SU-DHL-6 (cell line): ENCODE measurements around the gene SELENOV.

Experiments
- H2AFZ ChIP-seq: fragments of 200-600 bp; sonication (generic); 2 replicates; pipeline ENCODE4 v1.6.1; 2014; ENCODE audit warnings: low read depth, mild to moderate bottlenecking, moderate library complexity, mixed read lengths, antibody characterized with exemption, low read length; ENCODE audit not compliant: severe bottlenecking
- H3F3A ChIP-seq: fragments of 200-600 bp; shearing (Covaris generic); 2 replicates; pipeline ENCODE4 v1.6.0; 2016; ENCODE audit warnings: antibody characterized with exemption, mild to moderate bottlenecking; ENCODE audit not compliant: insufficient read depth
- H3K27ac ChIP-seq: fragments of 200-600 bp; sonication (generic); 2 replicates; pipeline ENCODE4 v1.5.1; 2016; ENCODE audit warnings: low read depth, mild to moderate bottlenecking, low read length, moderate library complexity, mixed read lengths
- H3K27me3 ChIP-seq: fragments of 200-600 bp; sonication (generic), shearing (Covaris generic); 2 replicates; pipeline ENCODE4 v1.6.0; 2014; ENCODE audit warnings: mild to moderate bottlenecking, low read length
- H3K36me3 ChIP-seq: fragments of 200-600 bp; sonication (generic); 2 replicates; pipeline ENCODE4 v1.6.1; 2014; ENCODE audit warnings: mild to moderate bottlenecking, low read length, mixed read lengths
- H3K4me2 ChIP-seq: fragments of 300-600, 200-600 bp; shearing (Covaris generic), sonication (generic); 2 replicates; pipeline ENCODE4 v1.6.0; 2014; ENCODE audit warnings: low read length, low read depth, mild to moderate bottlenecking; ENCODE audit not compliant: poor library complexity, severe bottlenecking
- H3K4me3 ChIP-seq: fragments of 200-600 bp; sonication (generic); 2 replicates; pipeline ENCODE4 v1.5.1; 2014; ENCODE audit warnings: antibody characterized with exemption, low read length, mild to moderate bottlenecking, mixed read lengths; ENCODE audit not compliant: insufficient read depth, poor library complexity, severe bottlenecking
- H3K79me2 ChIP-seq: fragments of 200-600 bp; sonication (generic); 2 replicates; pipeline ENCODE4 v1.6.1; 2014; ENCODE audit warnings: mild to moderate bottlenecking, low read length, moderate library complexity; ENCODE audit not compliant: insufficient read depth
- H3K9ac ChIP-seq: fragments of 200-600 bp; sonication (generic); 2 replicates; pipeline ENCODE4 v1.7.0; 2014; ENCODE audit warnings: mild to moderate bottlenecking, low read length
- H3K9me2 ChIP-seq: fragments of 200-600 bp; sonication (generic); replicated peaks from 2 replicates; pipeline ENCODE4 v1.6.1; 2014; ENCODE audit warnings: low read length; ENCODE audit not compliant: insufficient read depth
- H3K9me3 ChIP-seq: fragments of 200-600 bp; sonication (generic); 2 replicates; pipeline ENCODE4 v1.6.1; 2014; ENCODE audit warnings: low read length, mixed read lengths; ENCODE audit not compliant: insufficient read depth
- H4K20me1 ChIP-seq: fragments of 200-600 bp; sonication (generic); 2 replicates; pipeline ENCODE4 v1.6.1; 2014; ENCODE audit warnings: low read depth, mild to moderate bottlenecking, antibody characterized with exemption, low read length, moderate library complexity, mixed read lengths
- CTCF ChIP-seq: fragments of 200-600 bp; sonication (generic); IDR thresholded peaks from one replicate; pipeline ENCODE4 v1.5.1; 2017; ENCODE audit warnings: antibody characterized with exemption, mild to moderate bottlenecking, low read length, moderate library complexity; ENCODE audit not compliant: insufficient read depth, poor library complexity, severe bottlenecking
- EZH2phosphoT487 ChIP-seq: fragments of 200-600 bp; sonication (generic), shearing (Covaris generic); conservative IDR thresholded peaks from 2 replicates; pipeline ENCODE4 v1.6.1; 2018; ENCODE audit warnings: mild to moderate bottlenecking, antibody characterized with exemption, low read length, moderate library complexity, mixed read lengths

SELENOV gene

DNA sequence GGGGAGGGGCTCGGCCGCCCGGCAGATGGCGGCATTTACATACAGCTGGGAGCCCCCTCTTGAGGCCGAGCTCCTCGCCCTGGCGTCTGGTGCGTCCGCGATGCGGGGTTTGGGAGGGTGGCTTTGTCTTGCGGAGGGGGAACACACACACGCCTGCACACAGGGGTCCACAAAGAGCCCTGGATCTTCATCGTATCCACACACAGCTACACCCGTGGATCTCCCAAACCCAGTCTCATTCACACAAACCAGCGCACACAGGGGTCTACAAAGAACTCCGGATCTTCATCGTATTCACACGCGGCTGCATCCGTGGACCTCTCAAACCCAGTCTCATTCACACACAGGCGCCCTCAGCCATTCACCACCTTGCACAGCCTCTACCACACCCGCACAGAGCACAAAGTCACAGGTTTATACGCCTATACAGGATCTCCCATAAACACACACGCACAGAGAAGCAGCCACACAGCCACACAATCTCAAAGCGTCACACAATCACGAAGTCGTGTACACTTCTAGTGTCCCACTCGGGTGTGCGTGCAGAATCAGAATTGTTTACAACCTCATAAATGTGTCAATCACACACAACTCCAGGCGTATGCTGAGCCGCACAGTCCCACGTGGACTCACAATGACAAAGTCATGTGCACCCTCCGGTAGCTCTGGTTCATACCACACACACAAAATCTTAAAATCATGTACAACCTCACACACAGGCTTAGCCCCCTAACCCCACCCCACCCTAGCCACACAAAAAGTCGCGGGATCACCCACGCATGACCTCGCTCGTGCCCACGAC is 16.7 kb upstream of the SELENOV start:
- Histone ChIP-seq H3K9me3 (no peaks in the 10 kb centered on the region), H3K9ac (peak overlapping the region; percentile 7; the same call in 1 of the 2 replicates), H3K27me3 (no peaks in the 10 kb centered on the region), H3K9me2 (no peaks in the 10 kb centered on the region), H3F3A (no peaks in the 10 kb centered on the region), H3K27ac (no peak overlapping the region), H3K79me2 (no peaks in the 10 kb centered on the region), H4K20me1 (no peaks in the 10 kb centered on the region), H3K36me3 (no peaks in the 10 kb centered on the region), H3K4me2 (peak overlapping the region; percentile 42), H3K4me3 (peak overlapping the region; percentile 3), H2AFZ (no peak overlapping the region)
- no peak for TF ChIP-seq EZH2phosphoT487
- TF ChIP-seq CTCF: peak; percentile 3

GRCh38 chr19:39498798-39499642 is 15.9 kb upstream of the SELENOV start, which contains the start of gene DLL3:
Gene DLL3 (plus strand): TSS chr19:39498947. CDS start chr19:39498975, 28 bp downstream.
- peak within 1 kb of the TSS; percentile 7; the same call in 1 of the 2 replicates for H3K9ac ChIP-seq
- H4K20me1 ChIP-seq: no peaks in the 10 kb centered on the region
- no peaks in the 10 kb centered on the region for H3K79me2 ChIP-seq
- no peak within 1 kb of the TSS for H3K27ac ChIP-seq
- peak within 1 kb of the TSS; percentile 42 for H3K4me2 ChIP-seq
- no peaks in the 10 kb centered on the region for H3K9me3 ChIP-seq
- H3K36me3 ChIP-seq: no peaks in the 10 kb centered on the region
- TF ChIP-seq CTCF: no peak
- no peak for TF ChIP-seq EZH2phosphoT487
- H3K27me3 ChIP-seq: no peaks in the 10 kb centered on the region
- peak within 1 kb of the TSS; percentile 23 for H3K4me3 ChIP-seq
- no peaks in the 10 kb centered on the region for H3F3A ChIP-seq
- H3K9me2 ChIP-seq: no peaks in the 10 kb centered on the region
- H2AFZ ChIP-seq: peak within 1 kb of the TSS; percentile 21

DNA sequence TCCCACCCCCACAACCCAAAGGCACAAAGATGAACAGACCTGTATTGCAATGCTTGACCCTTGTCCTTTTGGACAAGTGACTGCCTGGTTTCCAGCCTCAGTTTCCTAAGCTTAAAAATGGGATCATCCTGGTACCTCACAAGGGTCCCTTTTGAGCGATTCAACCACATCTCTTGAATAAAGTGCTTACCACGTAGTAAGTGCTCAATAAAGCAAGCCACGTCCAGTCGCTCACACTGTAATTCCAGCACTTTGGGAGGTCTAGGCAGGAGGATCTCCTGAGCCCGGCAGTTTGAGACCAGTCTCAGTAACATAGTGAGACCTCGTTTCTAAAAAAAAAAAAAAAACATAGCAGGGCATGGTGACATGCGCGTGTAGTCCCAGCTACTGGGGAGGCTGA is 15.0 kb upstream of the SELENOV start:
- TF ChIP-seq CTCF: no peak
- Histone ChIP-seq H3K9me3 (no peaks in the 10 kb centered on the region), H3K27ac (no peak overlapping the region), H3K4me3 (no peak overlapping the region), H2AFZ (no peak overlapping the region), H3K36me3 (no peaks in the 10 kb centered on the region), H3K9ac (no peak overlapping the region), H3K9me2 (no peaks in the 10 kb centered on the region), H3F3A (no peaks in the 10 kb centered on the region), H3K27me3 (no peaks in the 10 kb centered on the region), H4K20me1 (no peaks in the 10 kb centered on the region), H3K79me2 (no peaks in the 10 kb centered on the region), H3K4me2 (no peak overlapping the region)
